Type B pancreatic cell (in vitro differentiated cells): Measurements from ENCODE around the gene PPT2. TPM values are rescaled to one million over a fixed set of nuclear protein-coding genes. Genes with fewer than 3 reads are reported as not detected.

ENCODE experiments used
- DNase-seq: peaks from one replicate; pipeline ENCODE4 v3.0.0; 2021; ENCODE audit warnings: mixed read lengths; ENCODE audit not compliant: unreplicated experiment; ENCODE audit errors: extremely low spot score
- H3K27ac Mint-ChIP-seq: 2 replicates; pipeline ENCODE4 v1.8.0; 2021; ENCODE audit warnings: mild to moderate bottlenecking, mixed read lengths
- H3K27me3 Mint-ChIP-seq: 2 replicates; pipeline ENCODE4 v1.8.0; 2021; ENCODE audit warnings: mixed read lengths
- H3K36me3 Mint-ChIP-seq: 2 replicates; pipeline ENCODE4 v1.8.0; 2021; ENCODE audit warnings: mixed read lengths
- H3K4me1 Mint-ChIP-seq: one replicate; pipeline ENCODE4 v1.8.0; 2021; ENCODE audit warnings: mixed read lengths; ENCODE audit not compliant: unreplicated experiment
- H3K4me3 Mint-ChIP-seq: 2 replicates; pipeline ENCODE4 v1.8.0; 2021; ENCODE audit warnings: mild to moderate bottlenecking, mixed read lengths
- H3K9me3 Mint-ChIP-seq: 2 replicates; pipeline ENCODE4 v1.8.0; 2021; ENCODE audit warnings: mixed read lengths
- CTCF ChIP-seq: fragments of 200-600 bp; sonication (generic); conservative IDR thresholded peaks from 2 replicates; pipeline ENCODE4 v1.5.0; 2021; ENCODE audit warnings: antibody characterized with exemption, mild to moderate bottlenecking
- total RNA-seq: library from RNA; stranded (reverse); gene quantifications from 2 replicates; pipeline ENCODE4 v1.2.1, GENCODE V29; 2021; ENCODE audit warnings: low replicate concordance

Gene PPT2
- total RNA-seq, 1 donor from 2014 or later, result 46.9 TPM

- H3K36me3 Mint-ChIP-seq, result peaks cover 16% of the 10 kb centered on the region
These were observed 34.9 kb upstream of the PPT2 start for GRCh38 chr6:32118782-32119628.

GRCh38 chr6:32120573-32121059 is 33.3 kb upstream of the PPT2 start:
- H3K4me1 Mint-ChIP-seq, result peaks cover 10% of the 10 kb centered on the region
- H3K36me3 Mint-ChIP-seq, result peaks cover 18% of the 10 kb centered on the region
- no peak for DNase-seq
- no peak overlapping the region for H3K4me3 Mint-ChIP-seq
- no peaks in the 10 kb centered on the region for H3K9me3 Mint-ChIP-seq
- no peaks in the 10 kb centered on the region for H3K27me3 Mint-ChIP-seq
- TF ChIP-seq CTCF, result no peak
- no peak overlapping the region for H3K27ac Mint-ChIP-seq

More at GRCh38 chr6:32118782-32119628, 34.9 kb upstream of the PPT2 start:
- Mint-ChIP-seq H3K27ac (peak overlapping the region; percentile 78), H3K9me3 (no peaks in the 10 kb centered on the region), H3K4me3 (no peak overlapping the region), H3K27me3 (no peaks in the 10 kb centered on the region), H3K4me1 (peaks cover 14% of the 10 kb centered on the region)
- peak; percentile 93 for TF ChIP-seq CTCF
- DNase-seq, result peak; percentile 87

- DNase-seq, result no peak
- no peak for TF ChIP-seq CTCF
- Mint-ChIP-seq H3K9me3 (no peaks in the 10 kb centered on the region), H3K27ac (no peak overlapping the region), H3K36me3 (peaks cover 18% of the 10 kb centered on the region), H3K4me3 (no peak overlapping the region), H3K4me1 (peaks cover 27% of the 10 kb centered on the region), H3K27me3 (no peaks in the 10 kb centered on the region)
These were observed 30.3 kb upstream of the PPT2 start for GRCh38 chr6:32123681-32124080.

- Mint-ChIP-seq H3K36me3 (peaks cover 10% of the 10 kb centered on the region), H3K4me1 (peaks cover 29% of the 10 kb centered on the region), H3K27me3 (no peaks in the 10 kb centered on the region), H3K9me3 (no peaks in the 10 kb centered on the region), H3K4me3 (peak overlapping the region; percentile 99), H3K27ac (peak overlapping the region; percentile 97)
- no peak for TF ChIP-seq CTCF
- no peak for DNase-seq
These were observed 27.1 kb upstream of the PPT2 start for GRCh38 chr6:32126880-32127279.

- no peak for DNase-seq
- Mint-ChIP-seq H3K27ac (peak overlapping the region; percentile 97), H3K4me3 (peak overlapping the region; percentile 99), H3K9me3 (peaks cover 3% of the 10 kb centered on the region), H3K36me3 (peaks cover 7% of the 10 kb centered on the region), H3K27me3 (peaks cover 3% of the 10 kb centered on the region), H3K4me1 (peaks cover 32% of the 10 kb centered on the region)
- TF ChIP-seq CTCF, result no peak
These were observed 26.6 kb upstream of the PPT2 start for GRCh38 chr6:32127409-32127716.
